Daoy (cell line): ENCODE measurements around the gene GET3. TPM values are rescaled to one million over a fixed set of nuclear protein-coding genes. Genes with fewer than 3 reads are reported as not detected.
"Not testable (repeated sequence)": the region's sequence is repeated elsewhere in the genome, so short reads cannot be mapped to it uniquely, and the experiment has no call there.

ENCODE experiments used
- DNase-seq: peaks from one replicate; pipeline ENCODE4 v3.0.0-alpha.2; 2015; ENCODE audit warnings: low read depth
- total RNA-seq: library from RNA; depleted of rRNA; stranded (reverse); fragments of >200 nt; shearing (Covaris generic); gene quantifications from 2 replicates; pipeline ENCODE4 v1.2.3, GENCODE V29; 2014

GET3 gene
- total RNA-seq, 1 experiment from 2014 or later = 111 TPM

GRCh38 chr19:12715929-12716328 is 21.4 kb upstream of the GET3 start:
- DNase-seq = no peak

GRCh38 chr19:12720296-12720695 is 17.0 kb upstream of the GET3 start:
- DNase-seq = no peak

- no peak for DNase-seq
Observed at GRCh38 chr19:12720851-12721655, 16.2 kb upstream of the GET3 start.

GRCh38 chr19:12721656-12722565 is 15.4 kb upstream of the GET3 start:
- DNase-seq = peak; percentile 78

- DNase-seq = peak; percentile 100
Observed at GRCh38 chr19:12722566-12723380, 14.5 kb upstream of the GET3 start.

GRCh38 chr19:12723381-12723640 is 14.0 kb upstream of the GET3 start:
- DNase-seq = no peak

- DNase-seq = peak; percentile 85
Observed at GRCh38 chr19:12723641-12724426, 13.5 kb upstream of the GET3 start, which contains the start of gene TNPO2. Gene TNPO2 (minus strand): TSS chr19:12723932. CDS start chr19:12720977, 2,955 bp downstream.

- not testable (repeated sequence) for DNase-seq
Observed at GRCh38 chr19:12725612-12726011, 11.7 kb upstream of the GET3 start.

GRCh38 chr19:12726988-12727316 is 10.3 kb upstream of the GET3 start:
- DNase-seq = no peak

- no peak for DNase-seq
Observed at GRCh38 chr19:12727745-12728433, 9.4 kb upstream of the GET3 start.

- no peak for DNase-seq
Observed at GRCh38 chr19:12730064-12730463, 7.2 kb upstream of the GET3 start.

- no peak for DNase-seq
Observed at GRCh38 chr19:12731337-12731736, 6.0 kb upstream of the GET3 start.

GRCh38 chr19:12733369-12734214 is 3.7 kb upstream of the GET3 start:
- DNase-seq = peak; percentile 51

GRCh38 chr19:12737835-12738351 is 596 bp downstream of the GET3 start:
- no peak for DNase-seq

- DNase-seq = peak; percentile 81
Observed at GRCh38 chr19:12745166-12745897, 8.0 kb downstream of the GET3 start.

- DNase-seq = no peak
Observed at GRCh38 chr19:12748489-12748888, 11.2 kb downstream of the GET3 start.

- DNase-seq = peak; percentile 68
Observed at GRCh38 chr19:12749938-12750521, 12.7 kb downstream of the GET3 start.

- peak; percentile 42 for DNase-seq
Observed at GRCh38 chr19:12750851-12751250, 13.6 kb downstream of the GET3 start.
